ENCODE measurements around the gene ZNF641. TPM values are rescaled to one million over a fixed set of nuclear protein-coding genes. Genes with fewer than 3 reads are reported as not detected.

Gene ZNF641
- total RNA-seq, 4 donors from 2014 or later, result 27.1 to 33.0 (median 30.7) TPM

DNA sequence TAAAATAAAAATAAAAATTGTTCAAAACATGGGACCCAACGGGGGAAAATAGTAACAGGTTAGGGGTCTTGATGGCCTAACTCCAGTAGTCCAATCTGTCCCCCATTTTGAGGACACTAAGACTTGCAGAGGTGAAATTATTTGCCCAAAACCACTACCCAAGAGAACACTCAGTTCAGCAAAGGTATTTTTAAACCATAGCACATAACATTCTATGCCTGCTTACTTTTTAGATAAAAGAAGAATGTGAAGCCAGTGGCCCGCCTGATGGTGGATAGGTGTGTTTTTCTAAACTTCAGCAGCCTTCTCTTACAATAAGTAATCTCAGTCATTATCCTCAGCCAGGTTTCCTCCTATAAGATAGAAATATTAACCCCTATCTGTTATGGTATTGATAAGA lies 45.5 kb downstream of the ZNF641 start:
- no peaks in the 10 kb centered on the region for H3K27me3 ChIP-seq
- H3K36me3 ChIP-seq, result no peaks in the 10 kb centered on the region
- 63 to 66% methylated on average over 2 of the region's 2 CpGs for WGBS, 2 donors (ENCODE audit: low coverage in 1 of 2)
- H3K4me1 ChIP-seq, result no peaks in the 10 kb centered on the region
- no peak for TF ChIP-seq EP300 (IDR thresholded peaks at IDR 0.05)
- TF ChIP-seq, protein P1, sequence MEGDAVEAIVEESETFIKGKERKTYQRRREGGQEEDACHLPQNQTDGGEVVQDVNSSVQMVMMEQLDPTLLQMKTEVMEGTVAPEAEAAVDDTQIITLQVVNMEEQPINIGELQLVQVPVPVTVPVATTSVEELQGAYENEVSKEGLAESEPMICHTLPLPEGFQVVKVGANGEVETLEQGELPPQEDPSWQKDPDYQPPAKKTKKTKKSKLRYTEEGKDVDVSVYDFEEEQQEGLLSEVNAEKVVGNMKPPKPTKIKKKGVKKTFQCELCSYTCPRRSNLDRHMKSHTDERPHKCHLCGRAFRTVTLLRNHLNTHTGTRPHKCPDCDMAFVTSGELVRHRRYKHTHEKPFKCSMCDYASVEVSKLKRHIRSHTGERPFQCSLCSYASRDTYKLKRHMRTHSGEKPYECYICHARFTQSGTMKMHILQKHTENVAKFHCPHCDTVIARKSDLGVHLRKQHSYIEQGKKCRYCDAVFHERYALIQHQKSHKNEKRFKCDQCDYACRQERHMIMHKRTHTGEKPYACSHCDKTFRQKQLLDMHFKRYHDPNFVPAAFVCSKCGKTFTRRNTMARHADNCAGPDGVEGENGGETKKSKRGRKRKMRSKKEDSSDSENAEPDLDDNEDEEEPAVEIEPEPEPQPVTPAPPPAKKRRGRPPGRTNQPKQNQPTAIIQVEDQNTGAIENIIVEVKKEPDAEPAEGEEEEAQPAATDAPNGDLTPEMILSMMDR (IDR thresholded peaks at IDR 0.05), result no peak
- no peak for TF ChIP-seq POLR2A (IDR thresholded peaks at IDR 0.05)
- TF ChIP-seq POLR2AphosphoS5 (IDR thresholded peaks at IDR 0.05), result no peak
- no peak overlapping the region for H3K4me3 ChIP-seq
- H3K27ac ChIP-seq, result no peak overlapping the region
- H3K9me3 ChIP-seq, result no peaks in the 10 kb centered on the region
- ATAC-seq, result no peak

DNA sequence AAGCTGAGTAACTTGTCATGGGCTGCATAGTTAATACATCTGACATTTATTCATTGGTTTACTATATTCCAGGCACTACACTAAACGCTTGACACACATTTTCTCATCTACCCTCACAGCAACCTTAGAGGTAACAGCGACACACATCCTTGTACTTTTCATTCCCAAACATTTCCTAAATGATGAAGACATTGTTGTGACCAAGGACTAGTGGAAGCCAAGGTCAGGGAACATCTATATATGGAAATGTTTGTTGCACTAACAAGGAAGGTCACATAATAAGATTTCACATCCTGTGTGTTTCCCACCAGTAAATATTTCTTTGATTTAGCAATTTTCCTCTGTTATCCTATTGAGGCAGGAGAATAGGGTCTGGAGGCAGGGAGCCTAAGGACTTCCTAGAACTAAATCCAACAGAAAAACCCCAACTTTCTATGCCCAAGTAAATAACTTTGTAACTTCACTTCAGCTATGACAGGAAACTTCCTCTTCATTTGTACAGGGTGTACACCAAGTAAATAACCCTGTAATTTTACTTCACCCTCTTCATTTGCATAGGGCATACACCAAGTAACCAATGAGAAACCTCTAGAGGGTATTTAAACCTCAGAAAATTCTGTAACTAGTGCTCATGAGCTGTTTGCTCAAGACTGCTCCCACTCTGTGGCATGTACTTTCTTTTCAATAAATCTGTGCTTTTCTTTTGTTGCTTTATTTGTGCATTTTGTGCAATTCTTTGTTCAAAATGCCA lies 48.4 kb downstream of the ZNF641 start:
- no peaks in the 10 kb centered on the region for H3K36me3 ChIP-seq
- H3K4me1 ChIP-seq, result peaks cover 0 to under 1% (median 0%) of the 10 kb centered on the region in 3 donors
- no peaks in the 10 kb centered on the region for H3K27me3 ChIP-seq
- no peak for ATAC-seq
- no peak overlapping the region for H3K4me3 ChIP-seq
- no peak for TF ChIP-seq POLR2AphosphoS5 (IDR thresholded peaks at IDR 0.05)
- TF ChIP-seq, protein P1 (IDR thresholded peaks at IDR 0.05), result no peak
- no peak for TF ChIP-seq EP300 (IDR thresholded peaks at IDR 0.05)
- 65 to 68% methylated on average over 2 of the region's 2 CpGs for WGBS, 2 donors (ENCODE audit: low coverage in 1 of 2)
- H3K9me3 ChIP-seq, result no peaks in the 10 kb centered on the region
- no peak overlapping the region for H3K27ac ChIP-seq

DNA sequence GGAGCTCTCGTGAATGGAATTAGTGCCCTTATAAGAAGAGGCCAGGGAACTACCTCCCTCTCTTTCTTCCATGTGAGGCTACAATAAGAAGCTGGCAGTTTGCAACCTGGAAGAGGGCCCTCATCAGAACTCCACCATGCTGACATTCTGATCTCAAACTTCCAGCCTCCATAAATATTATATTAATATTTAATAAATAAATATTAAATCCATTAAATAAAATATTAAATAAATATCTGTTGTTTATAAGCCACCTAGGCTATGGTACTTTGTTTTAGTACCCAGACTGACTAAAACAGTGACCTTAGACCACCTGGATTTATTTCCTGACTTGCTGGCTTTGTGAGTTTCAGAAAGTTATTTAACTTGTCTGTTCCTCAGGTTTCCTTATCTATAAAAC lies 49.9 kb downstream of the ZNF641 start:
- TF ChIP-seq EP300 (IDR thresholded peaks at IDR 0.05), result no peak
- TF ChIP-seq, protein P1 (IDR thresholded peaks at IDR 0.05), result no peak
- no peak for TF ChIP-seq POLR2AphosphoS5 (IDR thresholded peaks at IDR 0.05)
- TF ChIP-seq POLR2A (IDR thresholded peaks at IDR 0.05), result no peak
- H3K4me1 ChIP-seq, result peaks cover 0 to 14% (median 0%) of the 10 kb centered on the region in 3 donors
- no peak overlapping the region for H3K4me3 ChIP-seq
- H3K9me3 ChIP-seq, result no peaks in the 10 kb centered on the region
- 70 to 75% methylated on average over 1 of the region's 1 CpG for WGBS, 2 donors (ENCODE audit: low coverage in 1 of 2)
- ATAC-seq, result no peak
- no peak overlapping the region for H3K27ac ChIP-seq
- no peaks in the 10 kb centered on the region for H3K27me3 ChIP-seq
- no peaks in the 10 kb centered on the region for H3K36me3 ChIP-seq

DNA sequence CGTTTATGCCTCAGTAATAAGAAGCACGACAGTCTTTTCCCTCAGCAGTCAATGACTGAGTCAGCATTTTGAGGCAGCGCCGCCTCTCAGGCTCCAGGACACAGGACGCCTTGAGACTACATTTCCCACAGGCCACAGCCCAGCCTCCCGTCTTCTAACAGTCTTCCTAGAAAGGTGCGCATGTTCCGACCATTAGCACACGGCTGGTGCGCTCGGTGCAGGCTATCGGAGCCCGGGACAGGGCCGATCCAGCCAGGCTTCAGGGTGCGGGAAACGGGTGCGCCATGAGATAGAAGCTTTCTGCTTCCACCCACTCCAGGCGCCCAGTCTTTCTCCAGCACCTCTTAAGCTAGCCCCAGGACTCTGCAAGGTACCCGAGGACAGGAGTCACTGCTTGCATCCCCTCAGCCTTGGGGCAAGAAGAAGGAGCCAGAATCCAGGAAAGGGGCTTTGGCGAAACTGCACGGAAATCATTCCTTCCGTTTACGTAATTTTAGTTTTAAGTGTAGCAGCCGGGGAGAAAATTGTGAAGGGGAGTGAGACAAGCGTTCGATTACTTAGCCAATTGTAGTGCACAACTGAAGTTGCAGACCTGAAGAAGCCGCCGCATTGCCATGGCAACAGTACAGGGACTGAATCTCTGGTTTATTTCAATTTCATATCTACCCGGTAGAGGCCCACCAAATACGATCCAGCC lies 54.0 kb downstream of the ZNF641 start:
- H3K27ac ChIP-seq, result peak overlapping the region in 2 of 4 donors; percentile 54 to 59
- 5 to 14% methylated on average over 15 to 16 of the region's 30 CpGs for WGBS, 2 donors (ENCODE audit: low coverage in 1 of 2)
- H3K4me1 ChIP-seq, result peaks cover 0 to 14% (median 0%) of the 10 kb centered on the region in 3 donors
- ATAC-seq, result peak; percentile 93
- TF ChIP-seq POLR2A (IDR thresholded peaks at IDR 0.05) (no peak), EP300 (IDR thresholded peaks at IDR 0.05) (no peak), POLR2AphosphoS5 (IDR thresholded peaks at IDR 0.05) (no peak)
- TF ChIP-seq, protein P1 (IDR thresholded peaks at IDR 0.05), result no peak
- H3K27me3 ChIP-seq, result no peaks in the 10 kb centered on the region
- no peaks in the 10 kb centered on the region for H3K9me3 ChIP-seq
- H3K4me3 ChIP-seq, result peak overlapping the region; percentile 30 to 57
- no peaks in the 10 kb centered on the region for H3K36me3 ChIP-seq
